HAP-1 (cell line): ENCODE measurements around the gene RPRD1B.

ENCODE experiments used
- DNase-seq, 2 experiments: peaks; one replicate each; pipeline ENCODE4 v3.0.0-alpha.2; 2016 to 2020; ENCODE audit warnings: low spot score in 2 of 2
- H3K27me3 ChIP-seq: fragments of 250-450 bp; sonication (Bioruptor Pico); 2 replicates; pipeline ENCODE4 v1.5.1; 2020; ENCODE audit warnings: low read depth, mild to moderate bottlenecking, moderate library complexity
- H3K36me3 ChIP-seq: fragments of 250-450 bp; sonication (Bioruptor Pico); replicated peaks from 2 replicates; pipeline ENCODE4 v1.5.1; 2020; ENCODE audit warnings: mild to moderate bottlenecking
- H3K4me1 ChIP-seq: fragments of 250-450 bp; sonication (Bioruptor Pico); 2 replicates; pipeline ENCODE4 v1.5.1; 2020; ENCODE audit warnings: mild to moderate bottlenecking
- H3K4me3 ChIP-seq: fragments of 250-450 bp; sonication (Bioruptor Pico); 2 replicates; pipeline ENCODE4 v1.5.1; 2020; ENCODE audit warnings: mild to moderate bottlenecking, moderate library complexity
- H3K9me3 ChIP-seq: fragments of 250-450 bp; sonication (Bioruptor Pico); 2 replicates; pipeline ENCODE4 v1.5.1; 2020; ENCODE audit warnings: mild to moderate bottlenecking, moderate library complexity
- in situ Hi-C: fragments of 300-500 bp; cut with MboI; formaldehyde crosslinking; loops from 3 replicates; pipeline ENCODE4 v1.14.3; 2020; ENCODE audit warnings: low sequenced_read_pairs, inconsistent platforms, mixed read lengths

Gene RPRD1B

GRCh38 chr20:38132156-38132909 lies 98.8 kb downstream of the RPRD1B start:
- in situ Hi-C loops = no loop called here
- Histone ChIP-seq H3K27me3 (no peaks in the 10 kb centered on the region), H3K36me3 (no peaks in the 10 kb centered on the region), H3K9me3 (no peaks in the 10 kb centered on the region), H3K4me1 (no peaks in the 10 kb centered on the region), H3K4me3 (no peak overlapping the region)
- DNase-seq = no peak

GRCh38 chr20:38132910-38133501 lies 99.5 kb downstream of the RPRD1B start:
- no peaks in the 10 kb centered on the region for H3K9me3 ChIP-seq
- H3K4me3 ChIP-seq = no peak overlapping the region
- H3K36me3 ChIP-seq = no peaks in the 10 kb centered on the region
- H3K27me3 ChIP-seq = no peaks in the 10 kb centered on the region
- in situ Hi-C loops = no loop called here
- DNase-seq = no peak
- H3K4me1 ChIP-seq = no peaks in the 10 kb centered on the region

DNA sequence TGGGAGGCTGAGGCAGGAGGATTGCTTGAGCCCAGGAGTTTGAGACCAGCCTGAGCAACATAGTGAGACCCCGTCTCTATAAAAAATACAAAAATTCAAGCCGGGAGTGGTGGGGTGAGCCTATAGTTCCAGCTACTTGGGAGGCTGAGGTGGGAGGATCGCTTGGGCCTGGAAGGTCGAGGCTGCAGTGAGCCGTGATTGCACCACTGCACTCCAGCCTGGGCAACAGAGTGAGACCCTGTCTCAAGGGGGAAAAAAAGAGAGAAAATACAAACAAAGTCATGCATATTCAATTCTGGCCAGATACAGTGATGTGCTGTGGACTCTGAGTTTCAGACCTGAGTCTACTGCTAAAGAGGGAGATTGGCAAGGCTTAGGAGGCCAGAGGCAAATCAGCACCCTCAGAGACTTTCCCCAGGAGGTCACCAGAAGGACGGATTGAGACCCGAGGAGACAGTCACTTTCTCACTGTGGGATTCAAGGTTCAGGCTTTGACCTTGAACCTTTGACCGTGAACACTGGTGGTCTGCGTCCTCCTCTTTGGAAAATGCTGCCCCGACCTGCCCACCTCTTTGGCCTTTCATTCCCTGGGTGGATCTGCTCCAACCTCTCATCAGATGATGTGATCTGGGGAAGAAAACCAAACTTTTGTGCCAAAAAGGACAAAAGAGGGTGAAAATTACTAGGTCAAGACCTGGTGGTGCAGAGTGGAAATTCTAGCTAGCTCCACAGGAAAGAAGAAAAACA lies 100.3 kb downstream of the RPRD1B start:
- in situ Hi-C loops = no loop called here
- H3K27me3 ChIP-seq = no peaks in the 10 kb centered on the region
- H3K36me3 ChIP-seq = no peaks in the 10 kb centered on the region
- DNase-seq = no peak
- no peaks in the 10 kb centered on the region for H3K9me3 ChIP-seq
- H3K4me1 ChIP-seq = no peaks in the 10 kb centered on the region
- no peak overlapping the region for H3K4me3 ChIP-seq

- DNase-seq = no peak
- H3K36me3 ChIP-seq = no peaks in the 10 kb centered on the region
- no peaks in the 10 kb centered on the region for H3K9me3 ChIP-seq
- no peak overlapping the region for H3K4me3 ChIP-seq
- in situ Hi-C loops = no loop called here
- no peaks in the 10 kb centered on the region for H3K4me1 ChIP-seq
- no peaks in the 10 kb centered on the region for H3K27me3 ChIP-seq
Measured at GRCh38 chr20:38134427-38135270, 101.1 kb downstream of the RPRD1B start.

- in situ Hi-C loops = no loop called here
- no peak overlapping the region for H3K4me3 ChIP-seq
- no peaks in the 10 kb centered on the region for H3K9me3 ChIP-seq
- no peaks in the 10 kb centered on the region for H3K27me3 ChIP-seq
- no peak for DNase-seq
- H3K36me3 ChIP-seq = no peaks in the 10 kb centered on the region
- no peaks in the 10 kb centered on the region for H3K4me1 ChIP-seq
Measured at GRCh38 chr20:38135271-38135650, 101.7 kb downstream of the RPRD1B start.

GRCh38 chr20:38135651-38136420 lies 102.3 kb downstream of the RPRD1B start:
- H3K4me1 ChIP-seq = no peaks in the 10 kb centered on the region
- DNase-seq = no peak
- no peak overlapping the region for H3K4me3 ChIP-seq
- no peaks in the 10 kb centered on the region for H3K27me3 ChIP-seq
- in situ Hi-C loops = no loop called here
- H3K36me3 ChIP-seq = no peaks in the 10 kb centered on the region
- H3K9me3 ChIP-seq = no peaks in the 10 kb centered on the region

DNA sequence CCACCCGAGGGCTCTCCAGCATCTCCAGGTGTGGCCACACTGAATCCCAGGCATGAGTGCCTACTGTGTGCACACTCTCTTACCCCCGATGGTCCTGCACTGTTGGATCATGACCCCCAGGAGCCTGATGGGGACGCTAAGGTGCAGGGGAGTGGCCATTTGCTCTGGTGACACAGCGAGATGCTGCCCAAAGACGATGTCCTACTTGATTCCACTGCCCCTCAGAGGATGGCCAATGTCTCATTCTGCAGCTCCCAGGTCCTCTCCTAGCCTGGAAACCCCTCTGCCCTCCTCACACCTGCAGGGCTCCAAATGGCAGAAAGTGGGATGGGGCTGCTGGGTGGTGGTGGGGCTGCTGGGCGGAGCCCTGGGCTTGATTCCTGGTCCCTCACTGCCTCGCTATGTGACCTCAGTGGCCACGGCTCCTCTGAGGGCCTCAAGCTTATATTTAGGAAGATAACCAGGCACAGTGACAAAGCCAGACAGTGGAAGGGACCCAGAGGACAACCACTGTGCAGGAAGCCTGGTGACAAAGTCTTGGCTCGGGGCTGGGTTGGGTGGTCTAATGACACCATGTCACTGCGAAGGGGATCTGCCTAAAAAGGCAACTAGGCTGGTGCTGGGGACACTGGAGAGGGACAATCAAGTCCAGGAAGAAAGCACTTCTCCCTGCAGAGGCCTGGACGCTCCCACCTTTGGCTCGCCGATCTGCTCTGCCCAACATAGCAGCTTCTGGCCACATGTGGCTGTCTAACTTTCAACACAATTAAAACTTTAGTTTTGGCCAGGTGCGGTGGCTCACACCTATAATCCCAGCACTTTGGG lies 103.1 kb downstream of the RPRD1B start:
- Histone ChIP-seq H3K36me3 (no peaks in the 10 kb centered on the region), H3K9me3 (no peaks in the 10 kb centered on the region), H3K4me1 (no peaks in the 10 kb centered on the region), H3K4me3 (no peak overlapping the region), H3K27me3 (no peaks in the 10 kb centered on the region)
- in situ Hi-C loops = no loop called here
- DNase-seq = no peak

DNA sequence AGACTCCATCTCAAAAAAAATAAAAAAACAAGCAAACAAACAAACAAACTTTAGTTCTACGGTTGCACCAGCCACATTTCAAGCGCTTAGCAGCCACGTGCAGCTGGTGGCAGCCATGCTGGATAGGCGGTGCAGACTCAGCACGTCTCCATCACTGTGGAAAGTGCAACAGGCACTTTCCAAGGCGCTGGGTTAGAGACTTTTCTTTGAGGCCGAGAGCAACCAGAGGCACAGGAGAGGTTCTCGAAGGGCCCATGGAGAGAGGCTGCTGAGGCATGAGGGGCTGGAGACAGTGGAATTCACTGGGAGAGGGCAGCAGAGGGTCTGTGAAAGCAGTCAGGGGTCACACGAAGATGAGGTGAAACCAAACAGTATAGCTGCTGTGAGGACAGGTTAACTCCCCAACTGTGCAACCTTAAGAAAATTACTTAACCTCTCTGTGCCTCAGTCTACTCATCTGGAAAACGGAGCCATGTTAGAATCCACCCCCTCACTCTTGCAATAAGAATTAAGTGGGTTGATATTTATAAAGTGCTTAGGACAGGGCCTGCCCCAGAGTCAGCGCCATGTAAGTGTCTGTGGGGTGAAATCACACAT lies 104.0 kb downstream of the RPRD1B start:
- DNase-seq = no peak
- no peak overlapping the region for H3K4me3 ChIP-seq
- H3K27me3 ChIP-seq = no peaks in the 10 kb centered on the region
- H3K36me3 ChIP-seq = no peaks in the 10 kb centered on the region
- no peaks in the 10 kb centered on the region for H3K4me1 ChIP-seq
- in situ Hi-C loops = no loop called here
- no peaks in the 10 kb centered on the region for H3K9me3 ChIP-seq

DNA sequence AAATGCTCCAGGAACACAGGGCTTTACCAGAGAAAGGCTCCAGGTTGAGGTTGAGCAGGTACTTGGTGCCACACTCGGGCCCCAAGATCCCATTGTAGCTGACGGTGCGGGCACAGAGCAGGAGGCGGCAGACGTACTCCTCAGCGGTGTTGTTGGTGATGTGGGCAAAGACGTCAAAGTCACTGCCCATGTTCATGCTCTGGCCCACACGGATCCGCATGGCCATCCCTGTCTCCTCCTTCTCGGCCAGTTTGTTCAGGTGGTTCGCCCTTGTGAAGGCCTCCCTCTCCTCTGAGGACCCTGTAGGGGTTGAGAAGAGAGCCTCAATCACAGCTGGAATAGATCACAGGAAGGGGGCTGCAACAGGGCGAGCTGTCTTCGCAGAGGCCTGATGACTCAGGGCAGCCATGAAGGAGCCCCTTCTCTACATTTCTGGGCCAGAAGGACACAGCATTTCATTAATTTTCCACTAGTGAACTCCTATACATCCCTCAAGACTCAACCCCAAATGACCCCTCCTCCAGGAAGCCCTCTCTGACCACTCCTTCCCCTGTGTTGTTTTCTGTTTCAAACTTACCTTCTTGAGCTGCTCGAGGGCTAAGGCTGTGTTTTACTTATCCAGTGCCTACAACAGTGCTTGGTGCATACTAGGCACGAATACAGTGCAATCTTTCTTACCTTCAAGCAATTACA lies 104.7 kb downstream of the RPRD1B start:
- no peaks in the 10 kb centered on the region for H3K27me3 ChIP-seq
- H3K4me3 ChIP-seq = no peak overlapping the region
- in situ Hi-C loops = no loop called here
- no peaks in the 10 kb centered on the region for H3K36me3 ChIP-seq
- no peaks in the 10 kb centered on the region for H3K4me1 ChIP-seq
- no peaks in the 10 kb centered on the region for H3K9me3 ChIP-seq
- DNase-seq = no peak

DNA sequence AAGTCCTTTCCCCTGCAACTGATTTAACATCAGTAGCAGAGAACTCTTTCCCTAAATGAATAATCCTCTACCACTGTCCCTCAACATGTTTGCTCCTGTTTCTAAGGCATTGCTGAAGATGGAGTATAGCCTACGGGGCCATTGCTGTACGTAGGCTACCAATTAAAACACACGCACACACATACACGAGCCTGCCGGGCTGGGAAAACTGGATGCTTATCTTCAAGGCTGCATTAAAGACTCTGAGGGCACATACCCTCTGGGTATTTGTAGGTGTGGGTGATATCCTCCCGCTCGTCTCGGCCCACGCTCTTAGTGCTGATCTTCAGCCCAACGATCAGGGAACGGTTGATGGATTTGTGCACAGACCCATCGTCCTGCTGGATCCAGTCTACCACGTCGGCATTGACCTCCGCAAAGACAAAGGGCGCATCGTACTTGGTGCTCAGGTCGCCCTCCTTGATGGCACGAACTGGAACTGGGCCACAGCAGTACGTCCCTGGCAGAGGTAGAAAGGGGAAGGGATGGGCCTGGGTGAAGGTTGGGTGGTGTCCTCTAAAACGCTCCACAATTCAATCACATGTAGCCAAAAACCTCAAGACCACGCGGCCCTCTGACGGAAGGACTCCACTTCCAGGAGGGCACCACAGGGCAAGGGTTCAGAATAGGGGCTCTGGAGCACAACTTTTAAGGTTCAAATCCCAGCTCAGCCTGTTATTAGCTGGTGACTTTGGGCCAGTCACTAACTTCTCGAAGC lies 105.8 kb downstream of the RPRD1B start:
- H3K27me3 ChIP-seq = no peaks in the 10 kb centered on the region
- in situ Hi-C loops = no loop called here
- no peak for DNase-seq
- H3K9me3 ChIP-seq = no peaks in the 10 kb centered on the region
- no peaks in the 10 kb centered on the region for H3K36me3 ChIP-seq
- no peak overlapping the region for H3K4me3 ChIP-seq
- H3K4me1 ChIP-seq = peaks cover 5% of the 10 kb centered on the region

GRCh38 chr20:38139977-38140753 lies 106.6 kb downstream of the RPRD1B start:
- in situ Hi-C loops = no loop called here
- Histone ChIP-seq H3K4me1 (peaks cover 5% of the 10 kb centered on the region), H3K4me3 (no peak overlapping the region), H3K27me3 (no peaks in the 10 kb centered on the region), H3K36me3 (no peaks in the 10 kb centered on the region), H3K9me3 (no peaks in the 10 kb centered on the region)
- no peak for DNase-seq
